GM21381 (cell line): ENCODE measurements around the gene MAGOHB.

Experiments
- ATAC-seq: cut with Tn5 transposase; IDR thresholded peaks from one replicate; pipeline ENCODE4 v1.9.1; 2021; ENCODE audit warnings: mild to moderate bottlenecking, moderate library complexity; ENCODE audit not compliant: unreplicated experiment

MAGOHB gene

GRCh38 chr12:10557329-10557728, 56.1 kb downstream of the MAGOHB start:
- ATAC-seq = peak; percentile 27

DNA sequence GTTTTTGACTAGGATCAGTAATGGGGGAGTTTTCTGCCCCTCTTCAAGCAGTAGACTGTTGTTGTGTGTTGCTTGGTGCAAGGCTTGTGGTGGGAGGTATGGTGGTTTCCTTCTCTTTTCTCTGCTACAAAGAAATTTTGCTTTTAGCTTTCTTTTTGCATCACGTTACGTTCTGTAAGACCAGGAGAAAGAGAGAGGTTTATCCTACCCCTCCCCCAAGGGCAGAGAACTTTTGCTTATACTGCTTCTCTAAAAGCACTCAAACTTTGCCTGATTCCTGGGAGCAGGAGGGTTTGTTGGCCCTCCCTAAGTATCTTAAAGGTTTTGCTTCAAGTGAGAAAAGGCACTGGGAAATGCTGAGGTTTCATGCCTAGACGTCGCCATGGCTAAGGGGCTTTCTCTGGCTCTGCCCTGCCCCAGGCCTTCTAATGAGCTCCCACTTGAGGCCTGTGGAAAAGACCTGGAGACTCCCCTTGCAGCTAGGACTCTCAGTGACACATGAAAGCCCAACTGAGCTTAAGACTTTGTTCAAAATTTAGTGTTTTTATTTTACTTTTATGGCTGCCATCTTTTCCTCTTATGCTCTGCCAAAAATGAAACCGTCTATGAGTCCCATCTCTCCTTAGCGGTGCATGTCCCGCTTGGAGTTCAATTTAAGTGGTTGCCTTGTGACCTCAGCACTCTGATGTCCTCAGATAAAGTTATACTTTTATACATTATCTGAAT, 58.5 kb downstream of the MAGOHB start:
- ATAC-seq = no peak

- ATAC-seq = no peak
These were observed 59.1 kb downstream of the MAGOHB start for GRCh38 chr12:10554228-10554755.
